Activated naive CD4-positive, alpha-beta T cell treated with anti-CD3 and anti-CD28 coated beads, Interleukin-2, amount 50 U/mL, for 24 hours (primary cell): ENCODE data around the gene WDFY1.

ENCODE experiments used
- H3K27ac Mint-ChIP-seq: one replicate; pipeline ENCODE4 v1.8.0; 2021; ENCODE audit warnings: mild to moderate bottlenecking, mixed read lengths
- H3K27me3 Mint-ChIP-seq: one replicate; pipeline ENCODE4 v1.8.0; 2021; ENCODE audit warnings: mixed read lengths
- H3K36me3 Mint-ChIP-seq: one replicate; pipeline ENCODE4 v1.8.0; 2021; ENCODE audit warnings: mixed read lengths
- H3K4me1 Mint-ChIP-seq: one replicate; pipeline ENCODE4 v1.8.0; 2021; ENCODE audit warnings: mixed read lengths
- H3K4me3 Mint-ChIP-seq: one replicate; pipeline ENCODE4 v1.8.0; 2021; ENCODE audit warnings: mild to moderate bottlenecking, mixed read lengths
- H3K9me3 Mint-ChIP-seq: one replicate; pipeline ENCODE4 v1.8.0; 2021; ENCODE audit warnings: mixed read lengths

WDFY1 gene, protein sequence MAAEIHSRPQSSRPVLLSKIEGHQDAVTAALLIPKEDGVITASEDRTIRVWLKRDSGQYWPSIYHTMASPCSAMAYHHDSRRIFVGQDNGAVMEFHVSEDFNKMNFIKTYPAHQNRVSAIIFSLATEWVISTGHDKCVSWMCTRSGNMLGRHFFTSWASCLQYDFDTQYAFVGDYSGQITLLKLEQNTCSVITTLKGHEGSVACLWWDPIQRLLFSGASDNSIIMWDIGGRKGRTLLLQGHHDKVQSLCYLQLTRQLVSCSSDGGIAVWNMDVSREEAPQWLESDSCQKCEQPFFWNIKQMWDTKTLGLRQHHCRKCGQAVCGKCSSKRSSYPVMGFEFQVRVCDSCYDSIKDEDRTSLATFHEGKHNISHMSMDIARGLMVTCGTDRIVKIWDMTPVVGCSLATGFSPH

GRCh38 chr2:223944703-223945531 lies at the start of gene WDFY1:
TSS of gene WDFY1 (minus strand) at chr2:223945335. CDS start at chr2:223945284, 51 bp downstream.
- H3K27ac Mint-ChIP-seq: peak within 1 kb of the TSS; percentile 88
- peaks cover 6% of the 10 kb centered on the region for H3K36me3 Mint-ChIP-seq
- peaks cover 64% of the 10 kb centered on the region for H3K4me1 Mint-ChIP-seq
- H3K4me3 Mint-ChIP-seq: peak within 1 kb of the TSS; percentile 91
- no peaks in the 10 kb centered on the region for H3K9me3 Mint-ChIP-seq
- H3K27me3 Mint-ChIP-seq: no peaks in the 10 kb centered on the region

DNA sequence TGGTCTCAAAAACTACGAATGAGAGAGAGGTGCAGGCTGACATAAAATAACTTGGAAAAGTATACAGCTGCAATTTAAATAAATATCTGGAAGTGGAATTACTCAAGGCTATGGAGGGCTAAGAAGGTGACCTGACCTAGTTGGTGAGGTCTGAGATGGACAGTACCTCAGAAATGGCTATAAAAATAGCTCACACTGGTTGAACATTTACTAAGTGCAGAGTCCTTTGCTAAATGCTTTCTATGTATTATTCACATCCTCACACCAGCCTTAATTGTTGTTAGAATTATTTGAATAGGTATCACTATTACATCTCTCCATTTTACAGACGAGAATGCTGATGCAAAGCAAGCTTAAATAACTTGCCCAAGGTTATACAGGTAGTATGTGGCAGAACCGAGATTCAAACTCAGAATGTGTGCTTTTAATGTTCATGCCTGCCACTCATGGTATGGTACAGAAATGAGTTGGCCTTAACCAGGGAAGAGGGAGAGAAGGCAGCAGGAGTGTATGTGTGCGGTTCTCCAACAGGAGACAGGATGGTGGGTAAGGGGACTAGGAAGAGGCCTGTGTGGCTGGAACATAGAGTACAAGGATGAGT lies 49.5 kb upstream of the WDFY1 start:
- peak overlapping the region; percentile 76 for H3K27ac Mint-ChIP-seq
- peaks cover 6% of the 10 kb centered on the region for H3K36me3 Mint-ChIP-seq
- no peaks in the 10 kb centered on the region for H3K27me3 Mint-ChIP-seq

GRCh38 chr2:223993634-223994232 lies 48.6 kb upstream of the WDFY1 start:
- Mint-ChIP-seq H3K4me3 (no peak overlapping the region), H3K4me1 (peaks cover 16% of the 10 kb centered on the region), H3K9me3 (no peaks in the 10 kb centered on the region), H3K36me3 (peaks cover 6% of the 10 kb centered on the region), H3K27ac (peak overlapping the region; percentile 53), H3K27me3 (no peaks in the 10 kb centered on the region)

More for the DNA sequence above, 49.5 kb upstream of the WDFY1 start:
- Mint-ChIP-seq H3K4me1 (peaks cover 16% of the 10 kb centered on the region), H3K9me3 (no peaks in the 10 kb centered on the region), H3K4me3 (no peak overlapping the region)

GRCh38 chr2:223991611-223992010 lies 46.5 kb upstream of the WDFY1 start:
- no peak overlapping the region for H3K27ac Mint-ChIP-seq
- H3K9me3 Mint-ChIP-seq: no peaks in the 10 kb centered on the region
- H3K27me3 Mint-ChIP-seq: no peaks in the 10 kb centered on the region
- no peak overlapping the region for H3K4me3 Mint-ChIP-seq
- peaks cover 16% of the 10 kb centered on the region for H3K4me1 Mint-ChIP-seq
- peaks cover 2% of the 10 kb centered on the region for H3K36me3 Mint-ChIP-seq

- Mint-ChIP-seq H3K4me3 (no peak overlapping the region), H3K27ac (no peak overlapping the region), H3K9me3 (no peaks in the 10 kb centered on the region), H3K36me3 (peaks cover 8% of the 10 kb centered on the region), H3K27me3 (no peaks in the 10 kb centered on the region), H3K4me1 (peaks cover 8% of the 10 kb centered on the region)
These were observed 44.7 kb upstream of the WDFY1 start for GRCh38 chr2:223989856-223990232.

DNA sequence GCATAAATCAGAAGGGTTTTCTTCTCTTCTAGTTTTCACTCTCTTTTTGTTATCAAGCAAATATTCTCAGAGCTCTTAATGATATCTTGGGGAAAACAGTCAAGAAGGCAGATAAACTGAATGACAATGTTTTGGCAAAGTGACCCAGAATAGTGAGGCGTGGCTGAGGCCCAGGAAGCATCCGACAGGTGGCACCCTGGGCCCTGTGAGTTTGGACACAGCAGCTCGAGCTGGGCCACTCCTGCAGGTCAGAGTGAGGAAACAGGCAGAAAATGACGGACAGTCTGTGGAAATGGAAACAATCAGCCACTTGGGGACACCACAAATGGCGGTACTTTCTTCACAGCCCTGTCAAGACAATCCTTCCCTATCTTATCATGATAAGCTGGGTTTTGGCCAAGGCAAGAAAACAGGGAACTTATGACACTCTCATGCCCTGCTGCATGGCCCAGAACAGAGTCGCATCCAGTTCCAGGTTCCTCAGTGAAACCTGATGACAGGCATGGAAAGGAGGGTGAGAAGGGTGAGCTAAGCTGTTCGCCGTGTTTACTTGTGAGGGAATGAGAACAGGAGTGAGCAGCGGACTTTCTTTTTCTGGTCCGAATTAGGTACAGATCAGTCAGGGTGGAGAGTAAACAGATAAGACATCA lies 44.2 kb upstream of the WDFY1 start:
- H3K27me3 Mint-ChIP-seq: no peaks in the 10 kb centered on the region
- H3K9me3 Mint-ChIP-seq: no peaks in the 10 kb centered on the region
- H3K36me3 Mint-ChIP-seq: peaks cover 11% of the 10 kb centered on the region
- H3K4me1 Mint-ChIP-seq: peaks cover 6% of the 10 kb centered on the region
- H3K4me3 Mint-ChIP-seq: no peak overlapping the region
- H3K27ac Mint-ChIP-seq: no peak overlapping the region

DNA sequence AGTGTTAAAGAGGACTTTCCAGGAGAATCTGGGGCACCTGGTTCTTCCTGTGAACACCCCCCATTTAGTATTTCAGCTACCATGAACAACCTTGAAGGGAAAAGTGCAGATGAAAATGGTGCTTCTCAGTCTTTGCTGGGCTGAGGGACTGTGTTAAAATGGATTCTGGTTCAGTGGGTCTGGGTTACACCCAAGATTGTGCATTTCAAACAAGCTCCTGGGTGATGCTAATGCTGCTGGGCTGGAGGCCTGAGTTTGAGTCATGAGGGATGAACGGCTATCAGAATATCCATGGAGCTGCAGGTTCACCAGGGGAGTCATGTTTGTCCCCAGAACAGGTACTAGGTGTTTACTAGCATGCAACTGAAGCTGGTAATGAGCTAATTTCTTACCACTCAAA lies 36.1 kb upstream of the WDFY1 start:
- peaks cover 9% of the 10 kb centered on the region for H3K36me3 Mint-ChIP-seq
- no peak overlapping the region for H3K4me3 Mint-ChIP-seq
- H3K27ac Mint-ChIP-seq: no peak overlapping the region
- no peaks in the 10 kb centered on the region for H3K4me1 Mint-ChIP-seq
- H3K27me3 Mint-ChIP-seq: no peaks in the 10 kb centered on the region
- H3K9me3 Mint-ChIP-seq: no peaks in the 10 kb centered on the region

- Mint-ChIP-seq H3K36me3 (peaks cover 5% of the 10 kb centered on the region), H3K27ac (no peak overlapping the region), H3K4me1 (no peaks in the 10 kb centered on the region), H3K4me3 (no peak overlapping the region), H3K27me3 (no peaks in the 10 kb centered on the region), H3K9me3 (no peaks in the 10 kb centered on the region)
These were observed 35.7 kb upstream of the WDFY1 start for GRCh38 chr2:223980803-223981202.

- Mint-ChIP-seq H3K27ac (no peak overlapping the region), H3K4me3 (no peak overlapping the region), H3K9me3 (no peaks in the 10 kb centered on the region), H3K36me3 (peaks cover 4% of the 10 kb centered on the region), H3K27me3 (no peaks in the 10 kb centered on the region), H3K4me1 (no peaks in the 10 kb centered on the region)
These were observed 35.2 kb upstream of the WDFY1 start for GRCh38 chr2:223980397-223980735.

DNA sequence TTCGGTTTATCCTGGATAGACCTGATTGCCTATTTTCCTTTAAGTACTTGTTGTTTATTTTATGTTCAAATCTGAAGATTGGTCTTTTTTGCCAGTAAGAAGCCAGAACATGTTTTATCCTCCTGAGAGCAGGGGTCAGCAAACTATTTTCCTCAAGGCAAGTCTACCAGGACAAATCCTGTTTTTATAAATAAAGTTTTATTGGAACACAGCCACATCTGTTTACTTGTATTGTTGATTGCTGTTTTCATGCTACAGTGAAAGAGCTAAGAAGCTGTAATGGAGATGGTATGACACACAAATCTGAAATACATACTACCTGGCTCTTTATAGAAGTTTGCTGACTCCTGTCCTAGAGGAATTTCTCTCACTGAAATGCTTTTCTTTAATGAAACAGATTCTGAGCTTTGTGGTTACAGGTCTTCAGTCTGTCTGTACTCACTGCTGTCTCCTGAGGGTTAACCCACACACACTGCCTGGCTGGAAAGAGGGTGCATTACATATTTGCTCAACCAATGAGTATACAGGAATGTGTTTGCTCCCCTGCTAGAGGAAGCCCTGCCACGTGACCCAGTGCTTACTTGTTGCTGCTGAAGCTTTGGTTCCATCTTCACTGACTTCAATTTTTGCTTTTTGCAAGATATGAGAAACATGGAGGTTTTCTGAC lies 34.7 kb upstream of the WDFY1 start:
- H3K9me3 Mint-ChIP-seq: no peaks in the 10 kb centered on the region
- no peaks in the 10 kb centered on the region for H3K27me3 Mint-ChIP-seq
- H3K4me3 Mint-ChIP-seq: no peak overlapping the region
- H3K4me1 Mint-ChIP-seq: no peaks in the 10 kb centered on the region
- H3K36me3 Mint-ChIP-seq: peaks cover 4% of the 10 kb centered on the region
- H3K27ac Mint-ChIP-seq: no peak overlapping the region

GRCh38 chr2:223978451-223978850 lies 33.3 kb upstream of the WDFY1 start:
- Mint-ChIP-seq H3K36me3 (no peaks in the 10 kb centered on the region), H3K4me1 (no peaks in the 10 kb centered on the region), H3K27me3 (no peaks in the 10 kb centered on the region), H3K9me3 (no peaks in the 10 kb centered on the region), H3K4me3 (no peak overlapping the region), H3K27ac (no peak overlapping the region)

DNA sequence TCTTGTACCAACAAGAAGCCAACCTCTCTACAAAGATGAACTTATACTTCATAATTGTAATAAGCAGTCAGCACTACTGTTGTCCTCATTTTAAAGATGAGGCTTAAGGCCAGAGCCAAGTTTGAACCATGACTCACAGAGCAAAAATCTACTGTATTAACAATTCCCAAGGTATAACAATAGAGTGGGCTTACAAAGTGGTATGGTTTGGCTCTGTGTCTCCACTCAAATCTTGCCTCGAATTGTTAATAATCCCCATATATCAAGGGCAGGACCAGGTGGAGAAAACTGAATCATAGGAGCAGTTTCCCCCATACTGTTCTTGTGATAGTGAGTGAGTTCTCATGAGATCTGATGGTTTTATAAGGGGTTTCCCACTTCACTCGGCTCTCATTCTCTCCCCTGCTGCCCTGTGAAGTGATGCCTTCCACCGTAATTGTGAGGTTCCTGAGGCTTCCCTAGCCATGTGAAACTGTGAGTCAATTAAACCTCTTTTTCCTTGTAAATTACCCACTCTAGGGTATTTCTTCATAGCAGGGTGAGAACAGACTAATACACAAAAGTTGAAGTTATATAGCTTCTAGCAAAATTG lies 31.6 kb upstream of the WDFY1 start:
- no peaks in the 10 kb centered on the region for H3K27me3 Mint-ChIP-seq
- peaks cover 4% of the 10 kb centered on the region for H3K36me3 Mint-ChIP-seq
- no peaks in the 10 kb centered on the region for H3K4me1 Mint-ChIP-seq
- H3K4me3 Mint-ChIP-seq: no peak overlapping the region
- H3K9me3 Mint-ChIP-seq: no peaks in the 10 kb centered on the region
- no peak overlapping the region for H3K27ac Mint-ChIP-seq

GRCh38 chr2:223973606-223974005 lies 28.5 kb upstream of the WDFY1 start:
- Mint-ChIP-seq H3K4me3 (no peak overlapping the region), H3K27ac (no peak overlapping the region)

DNA sequence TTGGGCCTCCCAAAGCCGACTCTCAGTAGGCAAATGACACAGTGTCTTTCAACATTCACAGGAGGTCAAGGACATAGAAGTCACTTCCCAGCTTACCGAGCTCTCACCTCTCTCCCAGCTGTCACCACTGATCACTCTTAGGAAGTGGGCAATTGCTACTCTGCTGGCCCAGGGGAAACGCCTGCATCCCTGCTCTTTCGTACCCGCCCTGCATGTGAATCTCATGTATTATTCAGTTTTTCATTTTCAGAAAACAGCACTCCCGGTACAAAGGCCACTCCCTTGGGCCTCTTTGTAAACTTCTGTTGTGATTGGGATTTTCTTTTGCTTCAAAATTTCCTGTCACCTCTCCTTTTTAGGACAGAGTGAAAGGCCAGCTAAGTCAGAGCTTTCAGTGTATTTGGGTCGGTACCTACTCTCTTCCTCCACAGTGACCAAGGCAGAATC lies 27.5 kb upstream of the WDFY1 start:
- Mint-ChIP-seq H3K27ac (no peak overlapping the region), H3K9me3 (no peaks in the 10 kb centered on the region), H3K36me3 (peaks cover 4% of the 10 kb centered on the region), H3K4me3 (no peak overlapping the region), H3K4me1 (peaks cover 9% of the 10 kb centered on the region), H3K27me3 (no peaks in the 10 kb centered on the region)

More at GRCh38 chr2:223973606-223974005, 28.5 kb upstream of the WDFY1 start:
- no peaks in the 10 kb centered on the region for H3K9me3 Mint-ChIP-seq
- peaks cover 4% of the 10 kb centered on the region for H3K36me3 Mint-ChIP-seq
- no peaks in the 10 kb centered on the region for H3K27me3 Mint-ChIP-seq
- H3K4me1 Mint-ChIP-seq: peaks cover 9% of the 10 kb centered on the region
